ENCODE measurements around the gene PLCE1. TPM values are rescaled to one million over a fixed set of nuclear protein-coding genes. Genes with fewer than 3 reads are reported as not detected.
A peak's percentile ranks its signal among the peaks of the same experiment; 100 is the strongest.

PLCE1 gene
- 0.22 and 0.23 TPM in 2 replicates for total RNA-seq (2022)
- percentile 20 among the genes with signal in this experiment for Bru-seq, nascent RNA
- percentile 17 among the genes with signal in this experiment for BruChase-seq, experiment 1, labeled RNA remaining after a 6-hour chase
- BruChase-seq, experiment 2, labeled RNA remaining after a 2-hour chase: percentile 18 among the genes with signal in this experiment
- long read RNA-seq, partial matches to known transcripts: 0 of 10 reads
- long read RNA-seq, other reads (novel, unspliced or antisense): 10 of 10 reads

GRCh38 chr10:93993782-93994437, at the start of gene PLCE1:
Gene PLCE1, plus strand, starts transcription at chr10:93993931. Its CDS starts 37,116 bp downstream, at chr10:94031047.
- no peak for TF ChIP-seq CTCF (IDR thresholded peaks at IDR 0.05; ENCODE audit: unreplicated experiment)
- Mint-ChIP-seq H3K4me1 (ENCODE audit: insufficient read depth, unreplicated experiment) (peaks cover 26% of the 10 kb centered on the region), H3K27me3 (ENCODE audit: insufficient read depth, unreplicated experiment) (peaks cover 10% of the 10 kb centered on the region), H3K4me3 (ENCODE audit: unreplicated experiment) (peak within 1 kb of the TSS; percentile 55), H3K36me3 (ENCODE audit: insufficient read depth, unreplicated experiment) (no peaks in the 10 kb centered on the region), H3K9me3 (ENCODE audit: unreplicated experiment) (no peaks in the 10 kb centered on the region), H3K27ac (ENCODE audit: low read depth, unreplicated experiment) (no peak within 1 kb of the TSS)
- intact Hi-C loops (cut with micrococcal nuclease): no loop called here
- ChIA-PET CTCF (no interaction called here), POLR2A (no interaction called here)
- BruUV-seq (replicated peaks): no TSS peak
- no peak for DNase-seq (ENCODE audit: unreplicated experiment)

GRCh38 chr10:93945819-93946218, 47.9 kb upstream of the PLCE1 start:
- POLR2A ChIA-PET: no interaction called here

GRCh38 chr10:93947055-93947454, 46.7 kb upstream of the PLCE1 start:
- Mint-ChIP-seq H3K4me1 (ENCODE audit: insufficient read depth, unreplicated experiment) (no peaks in the 10 kb centered on the region), H3K9me3 (ENCODE audit: unreplicated experiment) (no peaks in the 10 kb centered on the region), H3K27me3 (ENCODE audit: insufficient read depth, unreplicated experiment) (no peaks in the 10 kb centered on the region), H3K27ac (ENCODE audit: low read depth, unreplicated experiment) (no peak overlapping the region), H3K4me3 (ENCODE audit: unreplicated experiment) (no peak overlapping the region), H3K36me3 (ENCODE audit: insufficient read depth, unreplicated experiment) (no peaks in the 10 kb centered on the region)
- no peak for TF ChIP-seq CTCF (IDR thresholded peaks at IDR 0.05; ENCODE audit: unreplicated experiment)
- POLR2A ChIA-PET: no interaction called here
- CTCF ChIA-PET: no interaction called here
- BruUV-seq (replicated peaks): no TSS peak
- intact Hi-C loops (cut with micrococcal nuclease): no loop called here
- DNase-seq (ENCODE audit: unreplicated experiment): no peak

More at GRCh38 chr10:93945819-93946218, 47.9 kb upstream of the PLCE1 start:
- intact Hi-C loops (cut with micrococcal nuclease): no loop called here
- no peaks in the 10 kb centered on the region for H3K4me1 Mint-ChIP-seq (ENCODE audit: insufficient read depth, unreplicated experiment)
- BruUV-seq (replicated peaks): no TSS peak
- no peaks in the 10 kb centered on the region for H3K36me3 Mint-ChIP-seq (ENCODE audit: insufficient read depth, unreplicated experiment)
- no peak for TF ChIP-seq CTCF (IDR thresholded peaks at IDR 0.05; ENCODE audit: unreplicated experiment)
- CTCF ChIA-PET: interaction anchor here (0.8 kb wide), 1 partner anchor 19 kb away, joined by 4 read pairs; no protein-coding TSS in a partner anchor
- H3K27me3 Mint-ChIP-seq (ENCODE audit: insufficient read depth, unreplicated experiment): no peaks in the 10 kb centered on the region
- no peak for DNase-seq (ENCODE audit: unreplicated experiment)
- no peaks in the 10 kb centered on the region for H3K9me3 Mint-ChIP-seq (ENCODE audit: unreplicated experiment)
- no peak overlapping the region for H3K27ac Mint-ChIP-seq (ENCODE audit: low read depth, unreplicated experiment)
- H3K4me3 Mint-ChIP-seq (ENCODE audit: unreplicated experiment): no peak overlapping the region

- Mint-ChIP-seq H3K27ac (ENCODE audit: low read depth, unreplicated experiment) (no peak overlapping the region), H3K36me3 (ENCODE audit: insufficient read depth, unreplicated experiment) (no peaks in the 10 kb centered on the region), H3K27me3 (ENCODE audit: insufficient read depth, unreplicated experiment) (no peaks in the 10 kb centered on the region), H3K4me3 (ENCODE audit: unreplicated experiment) (no peak overlapping the region), H3K4me1 (ENCODE audit: insufficient read depth, unreplicated experiment) (no peaks in the 10 kb centered on the region), H3K9me3 (ENCODE audit: unreplicated experiment) (no peaks in the 10 kb centered on the region)
- intact Hi-C loops (cut with micrococcal nuclease): no loop called here
- ChIA-PET CTCF (interaction anchor here (0.9 kb wide), 1 partner anchor 31 kb away, joined by 3 read pairs; no protein-coding TSS in a partner anchor), POLR2A (no interaction called here)
- no peak for TF ChIP-seq CTCF (IDR thresholded peaks at IDR 0.05; ENCODE audit: unreplicated experiment)
- no peak for DNase-seq (ENCODE audit: unreplicated experiment)
- BruUV-seq (replicated peaks): no TSS peak
Measured at GRCh38 chr10:93947524-93947923, 46.2 kb upstream of the PLCE1 start.
